ENCODE results near the gene PTMS.

DNA sequence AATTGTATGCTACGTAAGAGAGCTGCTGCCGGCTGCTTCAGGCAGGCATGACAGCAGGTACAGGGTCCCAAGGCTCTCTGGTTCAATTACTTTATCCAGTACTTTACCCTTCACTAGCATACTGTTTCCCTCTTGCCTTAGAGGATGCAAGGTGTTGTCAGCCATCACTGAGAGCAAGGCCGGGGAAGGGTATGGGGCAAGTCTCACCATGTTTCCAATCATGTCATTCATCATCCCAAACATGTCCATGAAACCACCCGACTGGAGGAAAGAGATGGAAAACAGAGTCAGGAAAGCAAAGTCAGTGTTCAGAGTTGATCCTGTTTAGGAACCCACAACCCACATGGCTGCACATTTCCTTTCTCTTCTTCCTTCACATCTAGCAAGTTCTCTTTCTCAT, 15.7 kb upstream of the PTMS start:
- TF ChIP-seq, protein P1, sequence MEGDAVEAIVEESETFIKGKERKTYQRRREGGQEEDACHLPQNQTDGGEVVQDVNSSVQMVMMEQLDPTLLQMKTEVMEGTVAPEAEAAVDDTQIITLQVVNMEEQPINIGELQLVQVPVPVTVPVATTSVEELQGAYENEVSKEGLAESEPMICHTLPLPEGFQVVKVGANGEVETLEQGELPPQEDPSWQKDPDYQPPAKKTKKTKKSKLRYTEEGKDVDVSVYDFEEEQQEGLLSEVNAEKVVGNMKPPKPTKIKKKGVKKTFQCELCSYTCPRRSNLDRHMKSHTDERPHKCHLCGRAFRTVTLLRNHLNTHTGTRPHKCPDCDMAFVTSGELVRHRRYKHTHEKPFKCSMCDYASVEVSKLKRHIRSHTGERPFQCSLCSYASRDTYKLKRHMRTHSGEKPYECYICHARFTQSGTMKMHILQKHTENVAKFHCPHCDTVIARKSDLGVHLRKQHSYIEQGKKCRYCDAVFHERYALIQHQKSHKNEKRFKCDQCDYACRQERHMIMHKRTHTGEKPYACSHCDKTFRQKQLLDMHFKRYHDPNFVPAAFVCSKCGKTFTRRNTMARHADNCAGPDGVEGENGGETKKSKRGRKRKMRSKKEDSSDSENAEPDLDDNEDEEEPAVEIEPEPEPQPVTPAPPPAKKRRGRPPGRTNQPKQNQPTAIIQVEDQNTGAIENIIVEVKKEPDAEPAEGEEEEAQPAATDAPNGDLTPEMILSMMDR (IDR thresholded peaks at IDR 0.05) = no peak
- TF ChIP-seq POLR2A (IDR thresholded peaks at IDR 0.05) = no peak
